Umbilical cord (tissue), 2 donors: ENCODE measurements around the gene LCLAT1. TPM values are rescaled to one million over a fixed set of nuclear protein-coding genes. Genes with fewer than 3 reads are reported as not detected.

Source experiments
- DNase-seq: peaks from one replicate; pipeline ENCODE4 v3.0.0-alpha.2; 2015; ENCODE audit warnings: low spot score
- total RNA-seq: library from RNA; depleted of rRNA; stranded (reverse); fragments of >200 nt; gene quantifications from one replicate; pipeline ENCODE4 v1.2.3, GENCODE V29; 2014; ENCODE audit warnings: low replicate concordance; ENCODE audit not compliant: insufficient read depth

LCLAT1 gene
- total RNA-seq, 1 donor from 2014 or later = 20.2 TPM

GRCh38 chr2:30514848-30515435 is 67.9 kb downstream of the LCLAT1 start:
- no peak for DNase-seq

- no peak for DNase-seq
Measured at GRCh38 chr2:30516166-30516565, 69.1 kb downstream of the LCLAT1 start.

GRCh38 chr2:30519796-30520195 is 72.8 kb downstream of the LCLAT1 start:
- DNase-seq = no peak

GRCh38 chr2:30522421-30522820 is 75.4 kb downstream of the LCLAT1 start:
- DNase-seq = no peak

- DNase-seq = no peak
Measured at GRCh38 chr2:30527411-30527810, 80.4 kb downstream of the LCLAT1 start.

- DNase-seq = no peak
Measured at GRCh38 chr2:30527859-30528258, 80.8 kb downstream of the LCLAT1 start.

- DNase-seq = no peak
Measured at GRCh38 chr2:30530346-30530745, 83.3 kb downstream of the LCLAT1 start.

GRCh38 chr2:30541680-30542079 is 94.6 kb downstream of the LCLAT1 start:
- no peak for DNase-seq

GRCh38 chr2:30545875-30546274 is 98.8 kb downstream of the LCLAT1 start:
- no peak for DNase-seq

GRCh38 chr2:30548386-30548785 is 101.3 kb downstream of the LCLAT1 start:
- DNase-seq = no peak

GRCh38 chr2:30549096-30549495 is 102.0 kb downstream of the LCLAT1 start:
- no peak for DNase-seq

GRCh38 chr2:30559544-30560275 is 112.7 kb downstream of the LCLAT1 start:
- DNase-seq = no peak

- DNase-seq = peak; percentile 50
Measured at GRCh38 chr2:30561349-30561748, 114.3 kb downstream of the LCLAT1 start.

- no peak for DNase-seq
Measured at GRCh38 chr2:30565851-30566358, 118.9 kb downstream of the LCLAT1 start.

GRCh38 chr2:30566631-30567030 is 119.6 kb downstream of the LCLAT1 start:
- peak; percentile 31 for DNase-seq

GRCh38 chr2:30567317-30567716 is 120.3 kb downstream of the LCLAT1 start:
- peak; percentile 75 for DNase-seq

GRCh38 chr2:30569946-30570345 is 122.9 kb downstream of the LCLAT1 start:
- no peak for DNase-seq

- DNase-seq = no peak
Measured at GRCh38 chr2:30577151-30577550, 130.1 kb downstream of the LCLAT1 start.

- no peak for DNase-seq
Measured at GRCh38 chr2:30580391-30580790, 133.3 kb downstream of the LCLAT1 start.

GRCh38 chr2:30582521-30582920 is 135.5 kb downstream of the LCLAT1 start:
- DNase-seq = no peak

GRCh38 chr2:30583204-30583749 is 136.2 kb downstream of the LCLAT1 start:
- DNase-seq = no peak

GRCh38 chr2:30584116-30584515 is 137.1 kb downstream of the LCLAT1 start:
- DNase-seq = no peak

GRCh38 chr2:30588994-30589393 is 141.9 kb downstream of the LCLAT1 start:
- no peak for DNase-seq
